HG03558 (cell line): ENCODE results near the gene ZNRF1.
"Not testable (repeated sequence)": the region's sequence is repeated elsewhere in the genome, so short reads cannot be mapped to it uniquely, and the experiment has no call there.

Experiments used
- ATAC-seq: cut with Tn5 transposase; IDR thresholded peaks from one replicate; pipeline ENCODE4 v1.9.1; 2021; ENCODE audit warnings: moderate number of reproducible peaks; ENCODE audit not compliant: unreplicated experiment; ENCODE audit errors: extremely low read depth

The ZNRF1 gene

DNA sequence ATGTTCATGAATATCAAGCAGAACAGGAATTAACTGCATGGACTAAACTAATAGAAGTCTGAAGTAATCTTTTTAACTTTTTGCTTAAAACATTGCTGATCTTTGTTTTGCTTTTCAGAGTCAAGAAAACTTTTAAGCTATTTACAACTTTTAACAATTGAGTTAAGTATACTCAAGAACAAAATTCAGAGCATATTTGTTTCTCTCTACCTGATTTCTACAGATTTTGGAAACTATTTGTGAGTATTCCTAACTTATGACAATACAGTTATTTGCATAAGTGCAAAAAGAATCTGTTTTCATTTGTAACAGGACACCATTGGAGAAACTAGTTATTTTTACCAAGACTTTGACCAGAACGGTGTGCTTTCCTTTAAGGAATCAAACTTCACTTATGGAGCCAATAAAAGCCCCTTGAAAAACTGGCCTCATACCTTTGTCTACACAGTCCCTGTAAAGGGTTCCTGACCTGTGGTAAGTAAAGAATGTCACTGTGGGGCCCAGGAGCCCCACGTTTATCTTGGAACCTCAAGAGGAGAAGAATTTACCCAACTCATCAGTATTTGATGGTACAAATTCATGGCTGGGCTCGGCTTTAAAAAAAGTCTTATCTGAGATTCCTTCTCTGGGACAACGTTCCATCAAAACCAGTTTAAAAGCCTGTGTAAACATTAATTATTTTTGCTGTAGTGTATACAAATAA lies 129.0 kb downstream of the ZNRF1 start:
- no peak for ATAC-seq

DNA sequence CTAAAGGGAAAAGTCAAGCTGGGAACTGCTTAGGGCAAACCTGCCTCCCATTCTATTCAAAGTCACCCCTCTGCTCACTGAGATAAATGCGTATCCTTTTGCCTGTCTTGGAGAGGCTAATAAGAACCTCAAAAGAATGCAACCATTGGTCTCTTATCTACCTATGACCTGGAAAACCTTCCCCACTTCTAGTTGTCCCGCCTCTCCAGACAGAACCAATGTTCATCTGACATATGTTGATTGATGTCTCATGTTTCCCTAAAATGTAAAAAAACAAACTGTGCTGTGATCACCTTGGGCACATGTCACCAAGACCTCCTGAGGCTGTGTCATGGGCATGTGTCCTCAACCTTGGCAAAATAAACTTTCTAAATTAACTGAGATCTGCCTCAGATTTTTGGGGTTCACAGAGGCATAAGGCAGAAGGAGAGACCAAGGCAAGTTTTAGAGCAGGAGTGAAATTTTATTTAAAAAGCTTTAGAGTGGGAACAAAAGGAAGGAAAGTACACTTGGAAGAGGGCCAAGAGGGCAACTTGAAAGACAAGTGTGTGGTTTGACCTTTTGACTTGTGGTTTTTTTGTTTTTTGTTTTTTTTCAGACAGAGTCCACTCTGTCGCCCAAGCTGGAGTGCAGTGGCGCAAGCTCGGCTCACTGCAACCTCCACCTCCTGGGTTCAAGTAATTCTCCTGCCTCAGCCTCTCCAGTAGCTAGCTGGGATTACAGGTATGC lies 130.8 kb downstream of the ZNRF1 start:
- ATAC-seq, result not testable (repeated sequence)

DNA sequence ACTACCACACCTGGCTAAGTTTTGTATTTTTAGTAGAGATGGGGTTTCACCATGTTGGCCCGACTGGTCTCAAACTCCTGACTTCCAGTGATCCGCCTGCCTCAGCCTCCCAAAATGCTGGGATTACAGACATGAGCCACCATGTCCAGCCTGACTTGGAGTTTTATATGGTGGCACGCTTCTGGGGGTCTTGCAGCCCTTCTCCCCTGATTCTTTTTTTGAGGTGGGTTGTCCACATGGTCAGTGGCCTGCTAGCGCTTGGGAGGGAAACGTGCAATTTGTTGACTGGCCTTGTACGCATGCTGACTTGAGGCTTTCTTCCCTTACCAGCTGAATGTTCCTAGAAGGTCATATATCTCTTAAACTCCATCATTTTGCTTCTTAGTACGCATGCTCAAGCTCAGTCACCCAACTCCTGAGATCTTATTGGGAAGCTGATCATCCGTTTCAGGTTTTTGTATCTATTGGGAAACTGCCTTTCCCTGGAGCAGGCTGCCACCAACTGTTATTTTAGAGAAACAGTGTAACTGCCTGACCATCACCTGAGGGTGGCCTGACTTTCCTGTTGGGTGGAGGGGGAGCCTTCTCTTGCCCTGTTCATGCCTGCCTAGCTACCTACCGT lies 131.4 kb downstream of the ZNRF1 start:
- ATAC-seq, result no peak

DNA sequence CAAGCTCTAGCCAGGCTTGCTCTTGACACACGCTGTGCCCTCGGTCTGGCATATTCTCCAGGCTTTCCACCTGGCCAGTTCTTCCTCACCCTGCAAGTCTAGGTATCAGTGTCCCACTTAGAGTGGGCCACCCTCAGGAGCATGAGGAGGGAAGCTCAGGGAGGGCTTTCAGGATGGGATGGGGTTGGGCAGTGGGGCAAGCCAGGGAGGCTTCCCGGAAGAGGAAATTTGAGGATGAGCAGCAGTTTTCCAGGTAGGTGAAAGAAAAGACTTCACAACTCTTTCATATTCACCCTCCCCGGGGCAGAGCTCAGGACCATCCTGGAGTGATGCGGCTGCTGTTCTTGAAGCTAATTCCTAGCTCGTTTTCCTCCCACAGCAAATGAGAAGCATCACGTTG lies 132.3 kb downstream of the ZNRF1 start:
- no peak for ATAC-seq

DNA sequence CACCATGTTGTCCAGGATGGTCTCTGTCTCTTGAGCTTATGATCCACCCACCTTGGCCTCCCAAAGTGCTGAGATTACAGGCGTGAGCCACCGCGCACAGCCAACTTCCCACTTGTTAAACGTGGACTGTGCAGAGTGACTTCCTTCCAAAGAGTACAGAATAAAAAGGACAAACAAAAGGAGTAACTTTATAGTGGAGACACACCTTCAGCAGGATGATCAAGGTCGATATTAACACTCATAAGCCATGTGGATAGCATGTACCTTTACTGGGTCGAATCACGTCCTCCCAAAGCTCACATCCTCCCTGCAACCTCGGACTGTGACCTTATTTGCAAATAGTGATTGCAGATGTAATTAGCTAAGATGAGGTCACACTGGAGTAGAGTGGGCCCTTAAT lies 139.4 kb downstream of the ZNRF1 start:
- ATAC-seq, result no peak

DNA sequence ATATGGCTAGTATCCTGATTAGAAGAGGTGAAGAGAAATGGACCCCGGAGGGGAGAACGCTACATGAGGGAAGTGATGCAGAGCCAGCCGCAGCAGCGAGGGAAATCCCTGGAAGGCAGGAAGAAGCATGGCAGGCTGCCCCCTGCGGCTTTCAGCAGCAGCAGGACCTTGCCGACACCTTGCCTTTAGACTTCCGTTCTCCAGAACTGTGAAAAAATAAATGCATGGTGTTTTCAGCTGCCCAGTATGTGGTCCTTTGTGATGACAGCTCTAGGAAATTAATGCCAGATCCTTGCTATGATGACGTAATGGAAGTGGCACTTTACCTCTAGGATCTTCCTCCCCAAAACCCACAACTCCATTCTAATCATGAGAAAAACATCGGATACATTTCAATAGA lies 139.8 kb downstream of the ZNRF1 start:
- no peak for ATAC-seq

DNA sequence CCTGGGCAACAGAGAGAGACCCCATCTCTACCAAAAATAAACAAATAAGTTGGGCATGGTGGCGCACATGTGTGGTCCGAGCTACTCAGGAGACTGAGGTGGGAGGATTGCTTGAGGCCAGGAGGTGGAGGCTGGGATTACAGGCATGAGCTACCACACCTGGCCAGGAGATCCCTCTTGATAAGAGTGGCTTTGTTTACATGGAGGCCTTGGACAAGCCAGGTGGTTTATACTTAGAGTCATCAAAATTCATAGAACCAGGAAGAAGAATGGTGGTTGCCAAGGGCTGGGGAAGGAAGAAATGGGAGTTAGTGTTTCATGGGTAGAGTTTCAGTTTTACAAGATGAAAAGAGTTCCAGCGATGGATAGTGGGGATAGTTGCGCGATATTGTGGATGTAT lies 140.7 kb downstream of the ZNRF1 start:
- no peak for ATAC-seq

DNA sequence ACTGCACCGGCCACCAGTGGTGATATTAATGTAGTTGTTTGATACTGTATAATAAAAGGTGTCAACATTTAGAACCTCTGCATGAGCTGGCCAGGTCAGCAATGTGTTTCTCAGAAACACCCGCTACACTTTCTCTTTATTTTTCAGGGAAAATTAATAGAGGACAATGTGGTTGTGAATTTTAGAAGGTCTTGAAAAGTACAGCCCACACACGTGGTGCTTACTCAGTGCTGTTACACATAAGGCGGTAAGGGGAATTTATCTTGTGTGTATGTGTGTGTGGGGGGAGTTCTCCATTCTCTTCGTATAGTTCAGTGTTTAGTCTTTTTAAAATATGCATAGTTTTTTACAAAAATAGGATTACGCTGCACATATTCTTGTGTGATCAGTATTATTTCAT lies 145.1 kb downstream of the ZNRF1 start:
- no peak for ATAC-seq

DNA sequence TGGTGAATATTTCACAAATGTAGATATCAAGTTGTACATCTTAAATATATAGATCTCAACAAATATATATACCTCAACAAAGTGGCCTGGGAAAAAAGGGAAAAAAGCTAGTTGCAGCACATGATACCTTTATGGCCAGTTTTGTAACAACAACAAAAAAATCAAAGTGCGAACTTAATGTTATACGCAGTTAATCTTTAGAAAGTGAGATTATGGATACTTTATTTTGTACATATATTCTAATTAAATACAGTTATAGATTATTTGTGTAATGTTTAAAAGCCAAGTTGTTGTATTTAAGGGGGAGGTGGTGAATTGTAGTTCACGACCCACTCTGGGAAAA lies 149.1 kb downstream of the ZNRF1 start:
- no peak for ATAC-seq

DNA sequence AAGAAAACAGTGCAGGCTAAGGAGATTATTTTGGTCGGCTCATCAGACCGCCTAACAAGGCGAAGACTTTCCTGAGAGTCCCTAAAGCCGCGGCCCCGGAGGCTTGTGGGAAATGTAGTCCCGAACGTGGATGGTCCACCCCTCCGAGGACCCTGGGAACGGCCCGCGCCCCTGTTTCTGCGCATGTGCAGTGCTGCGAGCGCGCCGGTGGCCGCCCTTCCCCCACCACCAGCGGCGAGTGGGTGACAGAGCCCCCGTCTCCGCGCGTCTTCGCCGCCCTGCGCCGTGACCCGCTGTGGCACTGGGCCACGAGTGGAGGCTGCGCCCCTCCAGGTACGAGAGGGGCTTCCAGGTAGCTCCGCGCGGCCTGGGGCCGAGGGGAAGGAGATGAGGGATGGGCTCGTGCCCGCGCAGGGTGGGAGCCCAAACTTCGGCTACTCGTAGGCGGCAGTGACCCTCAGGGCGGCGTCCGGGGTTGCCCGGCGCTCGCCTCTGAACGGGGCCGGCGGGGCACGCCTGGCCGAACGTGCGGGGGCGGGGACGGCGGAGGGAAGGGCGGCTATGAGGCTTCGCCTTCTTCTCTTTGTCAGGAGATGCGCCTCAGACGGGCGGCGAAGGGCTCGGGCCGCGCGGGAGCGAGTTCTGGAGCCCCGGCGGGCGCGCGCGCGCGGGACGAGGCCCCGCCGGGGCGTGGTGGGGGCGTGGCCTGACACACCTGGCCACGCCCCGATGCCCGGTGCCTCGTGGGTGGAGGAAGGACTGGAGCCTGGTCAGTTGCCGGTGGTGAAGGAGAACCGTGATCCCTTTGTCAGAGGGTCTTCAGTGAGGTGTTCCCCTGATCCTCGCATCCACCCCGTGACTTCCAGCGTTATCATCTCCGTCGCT lies 149.7 kb downstream of the ZNRF1 start, which contains the start of gene ZFP1:
TSS of gene ZFP1 (plus strand) at position 214 of the 885 bp plus-strand sequence. CDS start 4,428 bp downstream, outside the sequence.
- peak; percentile 63 for ATAC-seq

DNA sequence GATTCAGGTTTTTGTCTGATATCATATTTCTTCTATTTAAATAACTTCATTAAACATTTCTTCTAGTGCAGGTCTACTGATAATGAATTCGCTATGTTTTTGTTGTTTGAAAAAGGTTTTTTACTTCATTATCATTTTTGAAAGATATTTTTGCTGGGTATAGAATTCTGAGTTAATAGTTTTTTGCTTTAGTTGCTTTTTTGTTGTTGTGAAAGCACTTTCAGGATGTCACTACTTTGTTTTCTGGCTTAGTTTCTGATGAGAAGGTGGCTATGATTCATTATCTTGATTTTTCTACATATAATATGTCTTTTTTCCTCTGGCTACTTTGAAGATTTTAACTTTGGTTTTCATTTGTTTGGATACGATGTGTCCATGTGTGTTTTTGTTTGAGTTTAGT lies 153.0 kb downstream of the ZNRF1 start:
- no peak for ATAC-seq

DNA sequence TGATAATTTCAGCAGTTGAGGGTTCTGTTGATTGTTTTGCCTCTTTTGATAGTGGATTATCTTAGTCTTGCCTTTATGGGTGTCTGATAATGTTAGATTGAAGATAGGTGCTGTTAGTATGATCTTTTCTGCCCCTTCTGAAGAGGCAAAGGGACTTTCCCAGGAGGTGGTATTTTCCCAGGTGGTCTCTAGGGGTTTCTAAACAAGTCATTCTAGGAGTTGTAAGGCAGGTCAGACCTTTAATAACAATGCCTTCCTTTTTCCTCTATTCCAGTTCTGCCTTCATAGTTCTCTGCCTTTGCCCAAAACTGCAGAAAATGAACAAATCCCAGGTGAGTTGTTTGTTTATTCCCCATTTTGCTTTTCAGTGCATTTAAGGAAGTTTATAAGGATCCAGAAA lies 153.8 kb downstream of the ZNRF1 start:
- ATAC-seq, result no peak

DNA sequence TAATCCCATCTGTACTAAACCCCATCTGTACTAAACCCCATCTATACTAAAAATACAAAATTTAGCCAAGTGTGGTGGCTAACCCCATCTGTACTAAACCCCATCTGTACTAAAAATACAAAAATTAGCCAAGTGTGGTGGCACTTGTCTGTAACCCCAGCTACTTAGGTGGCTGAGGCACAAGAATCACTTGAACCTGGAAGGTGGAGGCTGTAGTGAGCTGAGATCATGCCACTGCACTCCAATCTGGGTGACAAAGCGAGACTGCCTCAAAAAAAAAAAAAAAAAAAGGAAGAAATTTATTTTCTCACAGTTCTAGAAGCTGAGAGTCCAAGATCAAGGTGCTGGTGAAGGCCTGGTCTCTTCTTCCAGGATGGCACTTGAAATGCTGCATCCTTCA lies 161.6 kb downstream of the ZNRF1 start:
- ATAC-seq, result no peak
